ENCODE data around the gene NTSR2.

DNA sequence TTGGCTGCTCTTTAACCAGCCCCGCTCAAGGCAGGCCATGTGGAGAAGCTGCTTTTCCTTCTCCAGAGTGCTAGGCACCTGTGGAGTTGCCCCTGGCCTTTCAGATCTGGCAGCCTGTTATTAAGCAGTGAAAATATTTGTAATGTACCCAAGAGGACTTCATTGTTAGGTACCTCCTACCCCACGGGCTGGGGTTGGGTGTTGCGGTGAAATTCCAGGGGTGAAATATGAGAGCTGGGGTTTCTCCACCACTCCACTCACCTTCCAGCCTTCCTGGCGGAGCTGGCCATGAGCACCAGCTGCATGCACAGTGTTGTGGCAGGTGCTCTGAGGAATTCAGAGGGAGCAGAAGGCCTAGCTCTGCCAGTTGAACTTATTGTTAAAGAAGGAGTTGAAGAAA is 39.1 kb downstream of the NTSR2 start:
- TF ChIP-seq, protein P1, sequence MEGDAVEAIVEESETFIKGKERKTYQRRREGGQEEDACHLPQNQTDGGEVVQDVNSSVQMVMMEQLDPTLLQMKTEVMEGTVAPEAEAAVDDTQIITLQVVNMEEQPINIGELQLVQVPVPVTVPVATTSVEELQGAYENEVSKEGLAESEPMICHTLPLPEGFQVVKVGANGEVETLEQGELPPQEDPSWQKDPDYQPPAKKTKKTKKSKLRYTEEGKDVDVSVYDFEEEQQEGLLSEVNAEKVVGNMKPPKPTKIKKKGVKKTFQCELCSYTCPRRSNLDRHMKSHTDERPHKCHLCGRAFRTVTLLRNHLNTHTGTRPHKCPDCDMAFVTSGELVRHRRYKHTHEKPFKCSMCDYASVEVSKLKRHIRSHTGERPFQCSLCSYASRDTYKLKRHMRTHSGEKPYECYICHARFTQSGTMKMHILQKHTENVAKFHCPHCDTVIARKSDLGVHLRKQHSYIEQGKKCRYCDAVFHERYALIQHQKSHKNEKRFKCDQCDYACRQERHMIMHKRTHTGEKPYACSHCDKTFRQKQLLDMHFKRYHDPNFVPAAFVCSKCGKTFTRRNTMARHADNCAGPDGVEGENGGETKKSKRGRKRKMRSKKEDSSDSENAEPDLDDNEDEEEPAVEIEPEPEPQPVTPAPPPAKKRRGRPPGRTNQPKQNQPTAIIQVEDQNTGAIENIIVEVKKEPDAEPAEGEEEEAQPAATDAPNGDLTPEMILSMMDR (IDR thresholded peaks at IDR 0.05), result no peak
- no peak for TF ChIP-seq POLR2A (IDR thresholded peaks at IDR 0.05)
- no peak for TF ChIP-seq POLR2AphosphoS5 (IDR thresholded peaks at IDR 0.05)
